GM19463 (cell line): ENCODE data around the gene UBASH3A.

Experiments used
- ATAC-seq: cut with Tn5 transposase; IDR thresholded peaks from one replicate; pipeline ENCODE4 v1.9.1; 2021; ENCODE audit warnings: mild to moderate bottlenecking, moderate library complexity; ENCODE audit not compliant: unreplicated experiment

UBASH3A gene

GRCh38 chr21:42447182-42447581 lies 43.5 kb downstream of the UBASH3A start:
- ATAC-seq: no peak

- ATAC-seq: no peak
These were observed 44.0 kb downstream of the UBASH3A start for GRCh38 chr21:42447732-42448131.

- ATAC-seq: no peak
These were observed 45.0 kb downstream of the UBASH3A start for GRCh38 chr21:42448686-42449085.

- ATAC-seq: no peak
These were observed 48.2 kb downstream of the UBASH3A start for GRCh38 chr21:42451941-42452340.

- no peak for ATAC-seq
These were observed 48.9 kb downstream of the UBASH3A start for GRCh38 chr21:42452401-42453223.

GRCh38 chr21:42453224-42453985 lies 49.7 kb downstream of the UBASH3A start:
- ATAC-seq: no peak

GRCh38 chr21:42453986-42454570 lies 50.4 kb downstream of the UBASH3A start:
- ATAC-seq: no peak

- no peak for ATAC-seq
These were observed 51.1 kb downstream of the UBASH3A start for GRCh38 chr21:42454786-42455185.

- no peak for ATAC-seq
These were observed 51.5 kb downstream of the UBASH3A start for GRCh38 chr21:42455196-42455595.

- no peak for ATAC-seq
These were observed 52.2 kb downstream of the UBASH3A start for GRCh38 chr21:42455754-42456440.

GRCh38 chr21:42456457-42456856 lies 52.8 kb downstream of the UBASH3A start:
- ATAC-seq: no peak

- ATAC-seq: no peak
These were observed 55.4 kb downstream of the UBASH3A start for GRCh38 chr21:42459082-42459460.

- ATAC-seq: no peak
These were observed 56.0 kb downstream of the UBASH3A start for GRCh38 chr21:42459546-42460215.

GRCh38 chr21:42460391-42461184 lies 56.9 kb downstream of the UBASH3A start:
- peak; percentile 42 for ATAC-seq

- ATAC-seq: no peak
These were observed 57.5 kb downstream of the UBASH3A start for GRCh38 chr21:42461185-42461520.

- ATAC-seq: no peak
These were observed 58.5 kb downstream of the UBASH3A start for GRCh38 chr21:42461881-42462877.

- ATAC-seq: no peak
These were observed 60.3 kb downstream of the UBASH3A start for GRCh38 chr21:42463861-42464515.
